IPS-NIHi11 (cell line): ENCODE measurements around the gene ATXN7L2.

Experiments used
- DNase-seq: peaks from one replicate; pipeline ENCODE4 v3.0.0; 2012; ENCODE audit warnings: mixed read lengths, low spot score

Gene ATXN7L2

DNA sequence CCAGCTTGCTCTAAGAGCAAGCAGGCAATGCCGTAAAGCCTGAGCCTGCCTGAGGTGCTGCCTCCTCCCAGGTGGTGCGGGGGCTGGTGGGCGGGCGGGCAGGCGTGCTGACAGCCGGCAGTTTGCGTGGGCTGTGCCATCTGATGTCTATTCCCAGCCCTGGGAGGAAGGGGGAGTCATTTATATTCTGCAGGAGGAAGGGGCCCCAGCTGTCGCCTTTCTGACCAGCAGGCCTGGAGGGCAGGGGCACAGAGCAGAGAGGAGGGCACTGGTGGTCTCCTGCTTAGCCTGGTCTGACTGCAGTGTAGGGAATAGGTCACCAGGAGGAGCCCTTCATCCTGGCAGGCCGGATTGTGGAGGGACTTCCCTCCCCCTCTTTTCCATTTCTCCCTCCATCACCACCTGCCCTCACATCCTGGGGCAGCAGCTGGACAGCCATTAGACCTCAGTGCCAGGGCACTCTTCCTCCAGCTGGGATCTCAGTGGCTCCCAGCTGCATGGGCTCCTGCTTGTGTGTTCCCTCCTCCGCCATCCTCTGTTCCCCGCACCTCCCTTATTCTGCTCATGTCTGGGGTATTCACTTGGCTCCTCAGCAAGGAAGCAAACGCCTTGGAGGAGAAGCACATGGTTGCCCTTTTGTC lies 14.6 kb downstream of the ATXN7L2 start:
- DNase-seq: peak; percentile 68

DNA sequence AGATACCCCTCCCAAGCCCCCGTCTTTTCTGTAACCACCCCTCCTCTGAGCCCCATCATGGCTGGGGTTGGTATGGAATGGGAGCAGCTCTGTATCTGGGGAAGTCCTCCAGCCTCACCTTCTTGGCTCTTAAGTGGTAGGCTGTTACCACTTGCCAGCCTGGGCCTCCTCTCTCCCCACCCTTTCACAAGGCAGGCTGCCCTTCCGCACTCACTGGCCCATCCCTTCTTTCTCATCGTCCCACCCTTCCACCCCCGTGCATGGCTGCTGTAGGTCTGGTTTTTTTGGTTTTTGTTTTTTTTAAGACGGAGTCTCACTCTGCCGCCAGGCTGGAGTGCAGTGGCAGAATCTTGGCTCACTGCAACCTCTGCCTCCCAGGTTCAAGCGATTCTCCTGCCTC lies 15.4 kb downstream of the ATXN7L2 start:
- DNase-seq: no peak

DNA sequence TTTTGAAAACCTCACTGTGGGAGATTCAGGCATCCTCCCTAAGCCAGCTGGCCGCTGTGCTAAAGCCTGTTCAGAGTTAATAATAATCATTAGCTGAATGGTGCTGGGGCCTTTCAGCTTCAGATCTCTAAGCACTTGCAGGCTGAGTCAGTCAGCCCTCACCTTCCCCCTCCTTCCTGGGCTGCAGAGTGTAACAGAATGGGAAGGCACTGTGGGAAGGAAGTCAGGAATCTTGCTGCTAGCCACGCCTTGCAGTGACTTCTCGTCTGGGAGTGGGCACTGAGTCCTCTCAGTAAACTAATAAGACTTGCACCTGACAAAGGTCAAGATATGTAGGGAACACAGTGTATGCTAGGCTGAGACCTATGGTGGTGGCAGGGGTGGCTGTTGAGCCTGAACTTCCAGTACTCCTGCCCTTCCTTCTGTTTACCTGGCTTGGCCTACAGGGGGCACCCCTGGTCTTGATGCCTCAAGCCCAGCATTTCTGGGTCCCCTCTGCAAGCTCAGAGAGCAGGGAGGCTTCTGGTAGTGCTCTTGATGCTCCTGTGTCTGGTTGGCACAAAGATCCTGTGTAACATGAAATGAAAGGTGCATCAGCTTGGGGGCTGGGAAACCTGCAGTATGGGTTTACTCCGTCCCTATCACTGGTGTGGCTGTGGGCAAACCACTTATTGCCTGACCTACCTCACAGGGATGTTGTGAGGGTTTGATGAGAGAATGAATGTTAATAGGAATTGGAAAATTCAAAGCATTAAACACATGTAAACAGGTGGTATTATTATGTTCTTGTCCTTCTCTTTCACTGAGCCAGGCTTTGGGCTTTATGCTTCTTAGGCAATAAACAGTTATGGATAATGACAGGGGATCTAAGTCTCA lies 16.2 kb downstream of the ATXN7L2 start:
- DNase-seq: peak; percentile 63

DNA sequence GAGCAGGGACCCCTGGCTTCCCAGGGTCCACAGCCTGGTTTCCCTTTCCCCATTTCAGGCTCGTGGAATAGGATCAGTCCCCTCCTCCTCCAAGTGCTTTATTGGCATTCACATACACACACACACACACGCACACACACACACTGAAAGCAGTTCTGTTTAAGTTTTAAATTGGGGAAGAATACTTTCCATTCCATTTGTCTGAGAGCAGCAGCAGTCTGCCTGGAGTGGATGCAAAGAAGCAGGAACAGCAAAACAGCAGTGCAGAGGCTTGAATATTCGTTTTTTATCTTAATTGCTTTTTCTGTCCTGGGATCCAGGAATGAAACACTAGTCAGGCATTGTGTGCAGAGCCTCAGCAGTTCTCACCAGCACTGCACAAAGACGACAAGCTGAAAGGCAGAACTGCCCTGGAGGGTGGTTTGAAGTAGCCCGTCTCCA lies 17.3 kb downstream of the ATXN7L2 start:
- no peak for DNase-seq

DNA sequence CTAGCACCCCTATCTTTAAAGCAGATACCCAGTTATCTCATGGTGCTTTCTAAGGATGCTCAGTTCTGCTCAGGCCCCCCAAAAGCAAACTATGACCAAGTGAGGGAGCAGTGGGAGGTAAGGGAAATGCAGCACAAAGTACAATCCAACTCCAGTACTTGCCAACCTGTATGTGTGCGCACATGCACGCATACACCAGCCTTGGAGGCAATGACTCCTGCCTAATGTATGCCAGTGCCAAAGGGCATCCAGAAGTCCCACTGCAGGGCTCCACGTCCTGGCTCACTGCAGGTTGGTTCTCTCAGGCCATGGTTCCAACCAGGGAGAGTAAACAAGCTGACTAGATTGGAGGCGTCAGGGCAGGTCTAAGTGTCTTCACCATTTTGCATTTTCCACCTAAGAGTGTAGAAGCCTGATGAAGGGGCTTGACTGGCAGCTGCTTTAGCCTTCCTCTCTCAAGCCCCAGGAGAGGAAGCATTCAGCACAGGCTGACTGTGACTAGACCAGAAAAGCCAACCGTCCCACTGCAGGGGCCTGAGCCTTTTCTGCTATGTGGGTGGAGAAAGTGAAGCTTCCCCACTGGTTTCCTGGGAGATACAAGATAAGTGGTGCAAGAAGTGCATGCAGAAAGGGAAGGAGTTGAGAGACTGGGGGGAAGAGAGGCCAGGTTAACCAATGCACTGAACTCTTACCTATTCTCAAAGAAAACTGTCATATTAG lies 18.1 kb downstream of the ATXN7L2 start:
- no peak for DNase-seq

DNA sequence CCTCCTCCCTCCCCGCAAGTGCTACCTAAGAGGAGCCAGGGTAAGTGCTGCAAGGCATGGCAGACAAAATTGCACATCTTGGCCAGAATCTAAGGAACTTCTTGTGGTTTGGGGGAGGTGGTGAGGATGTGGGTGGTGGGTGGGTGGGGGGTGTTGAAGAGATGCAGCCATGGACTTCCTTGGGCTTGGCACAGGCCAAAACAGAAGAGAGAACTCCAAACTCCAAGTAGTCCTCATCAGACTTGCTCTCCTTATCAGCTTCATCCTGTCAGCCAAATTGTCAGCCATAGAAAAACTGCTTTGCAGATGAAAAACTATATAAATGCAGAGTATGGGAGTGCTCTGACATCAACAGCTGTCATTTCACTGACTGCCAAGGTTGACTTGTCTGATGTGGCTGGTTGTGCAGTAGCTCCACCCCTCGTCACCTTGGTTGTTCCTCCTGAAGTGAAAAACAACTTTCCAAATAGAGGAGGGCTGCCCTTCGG lies 18.7 kb downstream of the ATXN7L2 start:
- DNase-seq: no peak

DNA sequence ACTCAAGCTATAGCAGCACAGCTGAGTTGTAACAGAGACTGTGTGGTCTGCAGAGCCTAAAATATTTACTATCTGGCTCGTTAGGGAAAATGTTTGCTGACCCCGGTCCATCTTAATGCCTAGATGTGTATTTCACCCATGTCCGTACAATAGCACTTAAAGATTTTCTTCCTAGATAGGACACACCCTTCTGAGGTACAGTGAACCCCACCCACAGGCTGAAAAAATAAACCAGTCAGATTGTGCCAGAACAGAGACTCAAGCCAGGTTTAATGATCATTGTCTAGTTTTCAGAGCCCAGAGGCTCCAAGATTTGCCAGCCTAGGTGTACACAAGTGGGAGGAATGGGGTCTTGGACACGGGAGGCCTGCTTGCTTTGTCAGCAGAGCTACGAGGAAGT lies 20.2 kb downstream of the ATXN7L2 start:
- no peak for DNase-seq

DNA sequence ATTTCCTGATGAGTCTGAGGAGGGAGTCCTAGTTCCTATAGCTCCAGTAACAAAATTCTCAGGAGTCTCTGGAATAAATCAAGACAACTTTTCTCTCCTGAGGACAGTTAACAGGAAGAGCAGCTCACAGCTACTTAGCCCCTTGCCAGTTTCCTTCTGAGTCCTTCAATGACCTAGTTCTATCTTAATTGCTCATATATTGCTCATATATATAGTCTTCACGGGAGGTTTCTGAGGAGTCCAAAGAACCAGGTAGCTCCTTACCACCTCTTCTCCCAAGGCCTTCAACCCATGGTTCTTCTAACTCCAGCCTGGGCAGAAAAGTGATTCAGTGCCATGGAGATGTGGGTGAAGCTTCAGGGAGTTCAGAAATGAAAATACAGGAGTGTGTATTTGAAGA lies 21.3 kb downstream of the ATXN7L2 start:
- DNase-seq: no peak

DNA sequence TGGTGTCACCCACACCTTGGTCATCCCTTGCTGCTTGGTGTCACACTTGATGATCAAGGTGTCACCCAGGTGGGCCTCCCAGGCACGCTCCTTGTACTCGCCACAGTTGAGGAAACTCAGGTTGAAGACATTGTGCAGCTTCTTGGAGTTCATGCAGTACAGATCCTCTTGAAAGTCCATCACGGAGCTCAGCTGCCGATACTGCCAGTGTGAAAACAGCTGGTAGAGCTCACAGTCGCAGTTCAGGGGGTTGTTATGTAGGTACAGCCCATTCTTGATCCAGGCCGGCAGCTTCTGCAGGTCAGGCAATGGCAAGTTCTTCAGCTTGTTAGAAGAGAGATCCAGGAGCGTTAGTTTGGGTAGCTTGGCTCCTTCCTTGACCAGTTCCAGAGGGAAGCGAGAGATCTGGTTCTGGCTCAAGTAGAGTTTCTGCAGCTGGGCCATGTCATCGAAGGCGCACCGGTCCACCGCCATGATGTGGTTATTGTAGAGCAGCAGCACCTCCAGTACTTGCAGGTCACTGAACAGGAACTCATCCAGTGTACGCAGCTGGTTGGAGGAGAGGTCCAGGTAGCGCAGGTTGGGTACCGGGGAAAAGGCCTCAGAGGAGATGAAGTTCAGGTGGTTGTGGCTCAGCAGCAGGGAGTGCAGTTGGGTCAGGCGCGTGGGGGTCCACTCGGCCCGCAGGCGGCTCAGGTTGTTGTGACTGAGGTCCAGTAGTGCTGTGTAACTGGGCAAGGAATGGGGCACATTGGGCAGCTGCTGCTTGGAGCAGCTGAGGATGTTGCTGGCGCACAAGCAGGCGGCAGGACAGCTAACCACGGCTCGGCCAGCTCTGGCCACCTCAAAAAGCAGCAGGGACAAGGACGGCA lies 24.5 kb downstream of the ATXN7L2 start:
- DNase-seq: no peak

DNA sequence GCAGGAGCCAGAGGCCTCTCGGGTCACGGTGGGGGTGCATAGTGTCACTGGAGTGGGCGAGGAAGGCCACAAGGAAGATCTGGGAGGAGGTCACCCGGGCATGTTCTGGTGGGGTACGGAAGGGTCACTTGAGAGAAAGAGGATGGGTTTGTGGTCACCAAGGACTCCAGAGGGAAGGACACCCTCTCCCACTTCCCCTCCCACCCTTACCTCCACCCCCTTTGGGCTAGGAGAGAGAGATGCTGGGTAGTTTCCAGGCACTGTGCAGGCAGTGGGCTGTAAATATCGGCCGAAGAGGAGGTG lies 25.1 kb downstream of the ATXN7L2 start:
- DNase-seq: no peak

DNA sequence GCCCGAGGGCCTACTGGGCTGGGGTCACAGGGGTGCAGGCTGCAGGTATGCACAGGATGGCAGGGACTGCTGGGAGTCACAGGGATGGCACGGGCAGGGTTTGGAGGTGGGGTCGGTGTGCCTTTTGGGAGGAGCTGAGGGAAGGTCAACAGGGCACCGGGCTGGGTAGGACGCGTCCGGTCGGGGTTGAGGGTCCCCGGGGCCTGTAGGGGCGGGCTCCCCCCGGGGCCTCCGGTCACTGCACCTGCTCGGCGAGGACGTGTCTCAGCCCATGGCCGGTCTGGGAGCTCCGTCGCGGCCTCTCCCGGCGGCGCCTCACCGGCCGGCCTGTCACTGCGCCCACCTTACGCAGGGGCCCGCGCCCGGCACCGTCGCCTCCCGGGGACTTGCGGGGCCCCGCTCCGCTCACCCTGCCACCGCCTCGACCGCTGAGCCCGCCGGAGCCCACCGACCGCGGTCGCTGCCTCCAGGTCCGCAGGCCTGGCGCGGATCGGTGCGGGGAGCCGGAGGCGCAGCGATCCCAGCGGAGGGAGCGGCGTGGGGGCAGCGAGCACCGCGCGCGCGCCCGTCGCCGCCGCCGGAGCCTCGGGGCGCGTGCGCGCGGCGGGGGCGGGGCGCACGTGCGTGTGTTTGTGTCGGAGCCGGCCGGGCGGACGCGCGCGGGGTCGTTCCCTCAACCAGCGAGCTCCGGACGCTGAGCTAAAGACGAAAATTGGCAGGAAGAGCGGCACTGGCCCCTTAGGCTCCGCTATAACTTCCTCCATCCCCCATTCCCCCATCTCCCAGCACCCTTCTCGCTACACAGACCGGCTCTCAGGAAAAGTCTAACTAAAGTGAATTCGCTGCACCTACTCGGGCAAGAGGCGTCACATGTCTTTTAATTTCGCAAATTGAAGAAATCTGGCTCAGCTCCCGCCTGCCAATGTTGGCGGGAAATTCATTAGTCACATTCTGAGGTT lies 25.8 kb downstream of the ATXN7L2 start, which contains the start of gene AMIGO1:
AMIGO1 (minus strand) TSS at position 552 of the 959 bp plus-strand sequence. CDS start 815 bp downstream, outside the sequence.
- peak; percentile 96 for DNase-seq

DNA sequence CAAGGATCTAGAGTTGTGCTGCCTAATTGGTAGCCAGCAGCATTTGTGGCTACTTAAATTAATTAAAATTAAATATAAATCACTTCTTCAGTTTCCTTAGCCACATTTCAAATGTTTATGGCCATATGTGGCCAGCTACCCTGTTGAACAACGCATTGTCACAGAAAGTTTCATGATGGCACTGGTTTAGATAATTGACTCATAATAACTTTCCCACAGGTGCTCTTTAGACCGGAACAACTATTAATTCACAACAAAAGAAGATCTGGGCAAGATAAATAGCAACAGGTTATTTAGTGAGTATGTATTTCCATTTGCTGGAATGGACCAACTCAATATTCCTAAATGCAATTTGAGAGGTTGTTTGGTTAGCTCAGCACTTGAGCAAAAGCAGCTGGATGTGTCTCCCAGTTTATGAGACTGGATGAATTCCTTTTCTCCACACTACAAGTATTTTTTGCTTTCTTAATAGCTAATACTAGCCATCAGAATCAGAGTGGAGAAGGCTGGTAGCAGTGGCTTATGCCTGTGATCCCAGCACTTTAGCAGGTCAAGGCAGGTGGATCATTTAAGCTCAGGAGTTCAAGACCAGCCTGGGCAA lies 29.5 kb downstream of the ATXN7L2 start:
- DNase-seq: no peak

DNA sequence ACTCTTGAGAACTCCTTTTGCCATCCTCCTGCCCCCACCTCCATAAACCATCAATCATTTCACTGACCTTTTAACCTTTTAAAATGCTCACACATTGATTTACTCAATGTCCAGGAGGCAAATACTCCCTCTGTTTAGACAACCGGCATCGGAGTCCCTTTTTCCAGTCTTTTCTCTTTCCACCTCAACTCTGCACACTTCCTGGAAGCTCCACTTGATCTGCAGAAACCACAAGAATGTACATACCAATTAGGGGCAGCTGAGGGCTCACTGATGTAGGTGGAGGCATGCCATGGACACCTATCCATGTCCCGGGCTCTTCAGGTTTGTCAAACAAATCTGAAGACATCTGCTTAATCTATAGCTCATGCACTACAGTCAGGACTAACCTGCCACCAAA lies 31.1 kb downstream of the ATXN7L2 start:
- DNase-seq: no peak

DNA sequence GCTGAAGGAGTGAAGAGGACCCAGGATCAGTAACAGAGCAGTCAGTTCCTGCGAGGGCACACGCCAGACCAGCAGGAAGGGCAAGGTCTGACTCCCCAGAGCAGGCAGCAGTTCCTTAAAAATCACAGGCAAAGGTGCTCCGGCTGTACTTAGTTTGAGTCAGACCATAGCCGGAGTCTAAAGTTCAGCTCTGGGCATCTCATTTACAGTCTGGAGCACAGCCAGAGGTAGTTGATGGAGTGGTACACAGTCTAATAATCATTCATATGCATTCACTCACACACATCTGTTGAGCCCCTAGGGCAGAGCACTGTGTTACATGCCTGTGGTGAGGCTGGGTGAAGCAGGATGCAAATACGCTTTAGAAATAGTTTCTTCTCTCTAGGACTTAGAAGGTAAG lies 33.2 kb downstream of the ATXN7L2 start:
- no peak for DNase-seq

DNA sequence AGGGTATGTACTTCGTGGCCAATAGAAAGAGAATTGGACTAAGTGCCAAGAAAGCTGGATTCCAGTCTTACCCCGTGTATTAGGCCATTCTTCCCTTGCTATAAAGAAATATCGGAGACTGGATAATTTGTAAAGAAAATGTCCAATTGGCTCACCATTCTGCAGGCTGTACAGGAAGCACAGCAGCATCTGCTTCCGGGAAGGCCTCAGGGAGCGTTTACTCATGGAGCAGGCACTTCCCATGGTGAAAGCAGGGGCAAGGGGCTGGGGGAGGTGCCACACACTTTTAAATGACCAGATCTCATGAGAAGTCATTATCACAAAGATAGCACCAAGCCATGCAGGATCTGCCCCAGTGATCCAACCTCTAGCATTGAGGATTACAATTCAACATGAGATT lies 33.6 kb downstream of the ATXN7L2 start:
- no peak for DNase-seq

DNA sequence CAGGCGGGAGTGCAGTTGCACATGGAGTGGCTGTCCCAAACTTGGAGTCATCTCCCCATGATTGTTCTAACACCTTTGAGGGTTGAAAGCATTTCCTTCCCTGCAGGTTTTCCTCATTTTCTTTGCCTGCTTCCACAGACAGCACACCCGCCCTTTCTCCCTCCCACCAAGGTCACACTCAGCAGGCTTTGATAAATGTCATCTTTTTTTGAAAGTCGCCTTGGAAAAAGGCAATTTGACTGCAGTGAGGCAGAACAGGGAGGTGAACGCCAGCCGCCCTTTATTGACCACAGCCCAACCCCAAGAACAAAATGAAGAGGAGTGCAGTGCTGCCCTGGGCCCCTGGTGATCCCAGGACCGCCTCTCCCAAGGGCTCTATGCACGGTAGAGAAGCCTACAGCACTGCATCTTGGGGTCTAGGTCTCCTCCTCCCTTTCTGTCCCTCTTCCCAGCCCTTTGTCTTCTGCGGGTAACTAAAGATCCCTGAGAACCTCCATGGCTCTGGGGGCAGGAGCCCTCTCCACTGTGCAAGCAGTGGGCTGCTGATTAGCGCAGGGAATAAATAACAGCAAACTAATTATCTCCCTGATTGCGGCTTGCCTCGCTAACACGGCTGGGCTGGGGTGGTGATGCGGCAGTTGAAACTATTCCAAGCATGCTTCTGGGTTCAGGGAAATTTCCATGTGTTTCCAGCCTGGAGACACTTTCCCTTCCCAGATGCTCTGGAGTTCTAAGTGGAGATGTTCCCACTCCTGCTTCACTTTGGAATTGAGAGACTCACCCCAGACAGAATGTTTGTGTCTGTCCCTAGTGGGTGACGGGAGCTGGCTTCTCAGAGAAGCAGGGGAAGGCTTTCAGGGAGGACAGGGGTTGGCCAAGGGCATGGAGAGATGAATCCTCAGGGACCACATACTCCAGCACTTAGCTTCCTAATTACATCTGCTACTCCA lies 37.6 kb downstream of the ATXN7L2 start:
- no peak for DNase-seq

DNA sequence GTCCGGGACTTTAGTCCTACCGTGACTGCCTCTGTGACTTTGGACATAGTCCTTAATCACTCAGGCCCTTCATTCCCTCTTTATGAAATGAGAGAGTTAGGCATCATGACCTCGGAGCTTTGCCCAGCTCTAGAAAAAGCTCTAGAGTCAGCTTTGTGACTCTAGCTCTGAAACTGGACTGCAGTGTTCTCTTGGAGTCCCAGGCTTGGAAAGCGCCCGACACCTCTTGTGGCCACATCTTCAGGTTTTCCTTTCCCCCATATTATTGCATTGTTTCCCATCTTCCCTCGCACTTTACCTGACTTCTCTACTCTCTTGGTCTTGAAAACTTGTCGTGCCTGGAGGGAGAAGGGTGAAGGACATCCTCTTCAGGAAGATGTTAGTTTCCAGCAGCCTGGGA lies 38.3 kb downstream of the ATXN7L2 start:
- no peak for DNase-seq

DNA sequence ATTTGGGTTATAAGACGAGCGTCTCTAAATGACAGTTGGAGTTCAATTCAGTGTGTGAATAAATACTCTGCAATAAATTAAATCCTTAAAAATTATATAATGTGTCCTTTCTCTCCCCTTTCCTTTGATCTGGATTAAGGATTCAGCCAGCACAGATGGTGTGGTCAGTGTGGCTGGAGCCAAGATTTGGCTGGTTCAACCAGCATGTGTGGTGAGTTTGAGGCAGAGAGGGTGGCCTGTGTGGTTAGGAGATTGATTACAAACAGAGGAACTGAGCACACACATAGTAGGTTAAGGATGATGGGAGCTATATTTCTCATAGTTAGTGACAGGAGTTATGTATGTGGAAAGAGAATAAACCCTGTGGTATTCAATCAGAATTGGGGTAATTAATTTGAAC lies 40.0 kb downstream of the ATXN7L2 start:
- no peak for DNase-seq
